BLaER1 treated with 17β-estradiol and CSF1 and Interleukin-3, amounts not matched to agents 10 nM and 100 nM (cell line): ENCODE measurements around the gene FAM43B.

Experiments used
- H3K27ac ChIP-seq, 11 experiments: shearing (Covaris generic); formaldehyde crosslinking; 2 replicates each; pipeline ENCODE4 v1.8.1; 2022
- H3K27me3 ChIP-seq, 11 experiments: shearing (Covaris generic); formaldehyde crosslinking; 2 replicates each; pipeline ENCODE4 v1.8.1; 2022
- H3K36me3 ChIP-seq, 11 experiments: shearing (Covaris generic); formaldehyde crosslinking; 2 replicates each; pipeline ENCODE4 v1.8.1; 2022
- H3K4me1 ChIP-seq, 10 experiments: shearing (Covaris generic); formaldehyde crosslinking; 2 replicates each; pipeline ENCODE4 v1.8.1; 2022
- H3K4me2 ChIP-seq, 11 experiments: shearing (Covaris generic); formaldehyde crosslinking; 2 replicates each; pipeline ENCODE4 v1.8.1; 2022
- H3K4me3 ChIP-seq, 10 experiments: shearing (Covaris generic); formaldehyde crosslinking; 2 replicates each; pipeline ENCODE4 v1.8.1; 2022
- H3K9ac ChIP-seq, 11 experiments: shearing (Covaris generic); formaldehyde crosslinking; 2 replicates each; pipeline ENCODE4 v1.8.1; 2022
- H3K9me3 ChIP-seq, 11 experiments: shearing (Covaris generic); formaldehyde crosslinking; replicated peaks in 1 of 11; 2 replicates each; pipeline ENCODE4 v1.8.1; 2022
- H4K20me1 ChIP-seq, 11 experiments: shearing (Covaris generic); formaldehyde crosslinking; 2 replicates each; pipeline ENCODE4 v1.8.1; 2022
- Cebpa-rat ChIP-seq, 11 experiments: shearing (Covaris generic); IDR thresholded peaks; 2 replicates each; pipeline ENCODE4 v1.8.1; 2022

The FAM43B gene

GRCh38 chr1:20597650-20598049, 45.3 kb downstream of the FAM43B start:
- H3K9ac ChIP-seq, result peak overlapping the region in 1 of 11 experiments; percentile 10; a peak in 2 of 22 replicates
- no peaks in the 10 kb centered on the region for H3K36me3 ChIP-seq
- TF ChIP-seq Cebpa-rat (IDR thresholded peaks at IDR 0.05), result no peak
- H3K4me3 ChIP-seq, result no peak overlapping the region
- no peaks in the 10 kb centered on the region for H4K20me1 ChIP-seq
- peak overlapping the region in 5 of 11 experiments; percentile 1 to 47 (median 20); a peak in 6 of 22 replicates for H3K27ac ChIP-seq
- H3K4me1 ChIP-seq, result peaks cover 8 to 44% (median 23%) of the 10 kb centered on the region in 10 experiments
- H3K27me3 ChIP-seq, result no peaks in the 10 kb centered on the region
- H3K4me2 ChIP-seq, result peak overlapping the region; percentile 28 to 91 (median 71); a peak in 21 of 22 replicates
- H3K9me3 ChIP-seq, result no peaks in the 10 kb centered on the region

- H3K9ac ChIP-seq, result no peak overlapping the region
- no peaks in the 10 kb centered on the region for H3K36me3 ChIP-seq
- TF ChIP-seq Cebpa-rat (IDR thresholded peaks at IDR 0.05), result no peak
- H3K9me3 ChIP-seq, result peaks cover 0 to 9% (median 0%) of the 10 kb centered on the region in 11 experiments; a peak in 6 of 22 replicates
- no peak overlapping the region for H3K4me3 ChIP-seq
- peaks cover 8 to 63% (median 25%) of the 10 kb centered on the region in 10 experiments for H3K4me1 ChIP-seq
- H4K20me1 ChIP-seq, result no peaks in the 10 kb centered on the region
- H3K27ac ChIP-seq, result no peak overlapping the region
- no peaks in the 10 kb centered on the region for H3K27me3 ChIP-seq
- peak overlapping the region in 2 of 11 experiments; percentile 30 to 35; a peak in 2 of 22 replicates for H3K4me2 ChIP-seq
Measured at GRCh38 chr1:20600156-20600555, 47.8 kb downstream of the FAM43B start.

GRCh38 chr1:20601129-20601825, 48.9 kb downstream of the FAM43B start:
- no peaks in the 10 kb centered on the region for H4K20me1 ChIP-seq
- no peaks in the 10 kb centered on the region for H3K36me3 ChIP-seq
- no peak overlapping the region for H3K4me3 ChIP-seq
- TF ChIP-seq Cebpa-rat (IDR thresholded peaks at IDR 0.05), result no peak
- no peak overlapping the region for H3K27ac ChIP-seq
- H3K4me1 ChIP-seq, result peaks cover 8 to 59% (median 25%) of the 10 kb centered on the region in 10 experiments
- H3K27me3 ChIP-seq, result no peaks in the 10 kb centered on the region
- peaks cover 0 to 9% (median 0%) of the 10 kb centered on the region in 11 experiments; a peak in 6 of 22 replicates for H3K9me3 ChIP-seq
- no peak overlapping the region for H3K9ac ChIP-seq
- H3K4me2 ChIP-seq, result peak overlapping the region in 2 of 11 experiments; percentile 30 to 35; a peak in 2 of 22 replicates

GRCh38 chr1:20602851-20603450, 50.6 kb downstream of the FAM43B start:
- Histone ChIP-seq H3K27ac (no peak overlapping the region), H4K20me1 (no peaks in the 10 kb centered on the region; a peak in 1 of 22 replicates), H3K27me3 (no peaks in the 10 kb centered on the region), H3K9ac (no peak overlapping the region), H3K4me1 (peaks cover 0 to 43% (median 11%) of the 10 kb centered on the region in 10 experiments; a peak in 14 of 20 replicates), H3K4me3 (no peak overlapping the region), H3K4me2 (peak overlapping the region in 1 of 11 experiments; percentile 6; a peak in 1 of 22 replicates), H3K9me3 (peaks cover 0 to 9% (median 0%) of the 10 kb centered on the region in 11 experiments; a peak in 6 of 22 replicates), H3K36me3 (no peaks in the 10 kb centered on the region)
- TF ChIP-seq Cebpa-rat (IDR thresholded peaks at IDR 0.05), result no peak

GRCh38 chr1:20603504-20604464, 51.4 kb downstream of the FAM43B start:
- no peaks in the 10 kb centered on the region for H3K27me3 ChIP-seq
- H3K9ac ChIP-seq, result no peak overlapping the region
- peaks cover 0 to 35% (median 8%) of the 10 kb centered on the region in 10 experiments; a peak in 11 of 20 replicates for H3K4me1 ChIP-seq
- peak overlapping the region in 3 of 11 experiments; percentile 21 to 53 (median 32); a peak in 3 of 22 replicates for H3K27ac ChIP-seq
- H4K20me1 ChIP-seq, result no peaks in the 10 kb centered on the region; a peak in 1 of 22 replicates
- no peak overlapping the region for H3K4me3 ChIP-seq
- H3K36me3 ChIP-seq, result no peaks in the 10 kb centered on the region
- H3K9me3 ChIP-seq, result peaks cover 0 to 9% (median 0%) of the 10 kb centered on the region in 11 experiments; a peak in 6 of 22 replicates
- H3K4me2 ChIP-seq, result peak overlapping the region in 5 of 11 experiments; percentile 53 to 77 (median 68); a peak in 9 of 22 replicates
- TF ChIP-seq Cebpa-rat (IDR thresholded peaks at IDR 0.05), result no peak; a peak in 1 of 22 replicates
